WTC11 (cell line): ENCODE measurements around the gene MEX3C. TPM values are rescaled to one million over a fixed set of nuclear protein-coding genes. Genes with fewer than 3 reads are reported as not detected.

Experiments
- ERG ChIP-seq: fragments of 250-450 bp; sonication (Bioruptor Pico); IDR thresholded peaks from 2 replicates; pipeline ENCODE4 v1.8.0; 2021; ENCODE audit warnings: mild to moderate bottlenecking
- FOXP1 ChIP-seq: sonication (generic); formaldehyde crosslinking; IDR thresholded peaks from 2 replicates; pipeline ENCODE4 v1.8.0; 2022; ENCODE audit warnings: missing genetic modification reagents, mild to moderate bottlenecking, moderate library complexity, borderline replicate concordance
- GABPB1 ChIP-seq: sonication (generic); formaldehyde crosslinking; IDR thresholded peaks from 2 replicates; pipeline ENCODE4 v1.8.1; 2023; ENCODE audit warnings: mild to moderate bottlenecking, missing genetic modification reagents
- GTF2I ChIP-seq: fragments of 250-450 bp; sonication (Bioruptor Pico); conservative IDR thresholded peaks from 2 replicates; pipeline ENCODE4 v1.4.0; 2021; ENCODE audit warnings: mild to moderate bottlenecking
- NFYB ChIP-seq: sonication (generic); formaldehyde crosslinking; conservative IDR thresholded peaks from 2 replicates; pipeline ENCODE4 v1.8.0; 2022; ENCODE audit warnings: low read depth, missing genetic modification reagents
- RELA ChIP-seq: sonication (generic); formaldehyde crosslinking; IDR thresholded peaks from 2 replicates; pipeline ENCODE4 v1.8.1; 2022; ENCODE audit warnings: missing genetic modification reagents, mild to moderate bottlenecking, borderline replicate concordance
- TCF7 ChIP-seq: sonication (generic); formaldehyde crosslinking; IDR thresholded peaks from 2 replicates; pipeline ENCODE4 v1.8.0; 2022; ENCODE audit warnings: mild to moderate bottlenecking, low read depth, missing genetic modification reagents, moderate library complexity
- TEAD1 ChIP-seq: sonication (generic); formaldehyde crosslinking; IDR thresholded peaks from 2 replicates; pipeline ENCODE4 v1.8.0; 2022; ENCODE audit warnings: mild to moderate bottlenecking, missing genetic modification reagents
- USF2 ChIP-seq: sonication (generic); formaldehyde crosslinking; IDR thresholded peaks from 2 replicates; pipeline ENCODE4 v1.8.1; 2023; ENCODE audit warnings: mild to moderate bottlenecking, missing genetic modification reagents, moderate library complexity
- ZNF121 ChIP-seq: sonication (generic); formaldehyde crosslinking; IDR thresholded peaks from 2 replicates; pipeline ENCODE4 v1.8.0; 2023; ENCODE audit warnings: missing genetic modification reagents
- ZNF425 ChIP-seq: fragments of 250-450 bp; sonication (Bioruptor Pico); conservative IDR thresholded peaks from 2 replicates; pipeline ENCODE4 v1.9.0; 2021; ENCODE audit warnings: mild to moderate bottlenecking
- ZNF532 ChIP-seq: fragments of 250-450 bp; sonication (Bioruptor Pico); IDR thresholded peaks from 2 replicates; pipeline ENCODE4 v1.9.0; 2021; ENCODE audit warnings: mild to moderate bottlenecking, borderline replicate concordance
- total RNA-seq: library from RNA; stranded (reverse); gene quantifications from 3 replicates; pipeline ENCODE4 v1.2.3, GENCODE V29; 2021
- TF ChIP-seq, protein P1 (sequence below): sonication (generic); formaldehyde crosslinking; IDR thresholded peaks from 2 replicates; pipeline ENCODE4 v1.8.0; 2022; ENCODE audit warnings: mild to moderate bottlenecking, missing genetic modification reagents
- TF ChIP-seq, protein P2 (sequence below): sonication (generic); formaldehyde crosslinking; IDR thresholded peaks from 2 replicates; pipeline ENCODE4 v1.8.0; 2023; ENCODE audit warnings: mild to moderate bottlenecking, missing genetic modification reagents
- TF ChIP-seq, protein P3 (sequence below): fragments of 250-450 bp; sonication (Bioruptor Pico); IDR thresholded peaks from 2 replicates; pipeline ENCODE4 v1.9.0; 2021; ENCODE audit warnings: mild to moderate bottlenecking

Gene MEX3C
- total RNA-seq, 1 experiment from 2014 or later = 79.4 TPM

- TF ChIP-seq ERG (CRISPR knock-in tag) = no peak
- no peak for TF ChIP-seq ZNF532 (CRISPR knock-in tag)
- no peak; the same call in 1 of the 2 replicates for TF ChIP-seq USF2
- TF ChIP-seq ZNF121 = no peak
- TF ChIP-seq GABPB1 (CRISPR knock-in tag) = peak; percentile 94
- TF ChIP-seq, protein P1, sequence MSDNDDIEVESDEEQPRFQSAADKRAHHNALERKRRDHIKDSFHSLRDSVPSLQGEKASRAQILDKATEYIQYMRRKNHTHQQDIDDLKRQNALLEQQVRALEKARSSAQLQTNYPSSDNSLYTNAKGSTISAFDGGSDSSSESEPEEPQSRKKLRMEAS = peak; percentile 94
- no peak for TF ChIP-seq TCF7 (CRISPR knock-in tag)
- peak; percentile 81 for TF ChIP-seq NFYB
- TF ChIP-seq FOXP1 (CRISPR knock-in tag) = peak; percentile 41; the same call in 1 of the 2 replicates
- TF ChIP-seq GTF2I = no peak
- TF ChIP-seq TEAD1 (CRISPR knock-in tag) = no peak
- TF ChIP-seq RELA (CRISPR knock-in tag) = 0 out of 2 replicates have a peak, but pooled peaks have one; percentile 29
- TF ChIP-seq, protein P2, sequence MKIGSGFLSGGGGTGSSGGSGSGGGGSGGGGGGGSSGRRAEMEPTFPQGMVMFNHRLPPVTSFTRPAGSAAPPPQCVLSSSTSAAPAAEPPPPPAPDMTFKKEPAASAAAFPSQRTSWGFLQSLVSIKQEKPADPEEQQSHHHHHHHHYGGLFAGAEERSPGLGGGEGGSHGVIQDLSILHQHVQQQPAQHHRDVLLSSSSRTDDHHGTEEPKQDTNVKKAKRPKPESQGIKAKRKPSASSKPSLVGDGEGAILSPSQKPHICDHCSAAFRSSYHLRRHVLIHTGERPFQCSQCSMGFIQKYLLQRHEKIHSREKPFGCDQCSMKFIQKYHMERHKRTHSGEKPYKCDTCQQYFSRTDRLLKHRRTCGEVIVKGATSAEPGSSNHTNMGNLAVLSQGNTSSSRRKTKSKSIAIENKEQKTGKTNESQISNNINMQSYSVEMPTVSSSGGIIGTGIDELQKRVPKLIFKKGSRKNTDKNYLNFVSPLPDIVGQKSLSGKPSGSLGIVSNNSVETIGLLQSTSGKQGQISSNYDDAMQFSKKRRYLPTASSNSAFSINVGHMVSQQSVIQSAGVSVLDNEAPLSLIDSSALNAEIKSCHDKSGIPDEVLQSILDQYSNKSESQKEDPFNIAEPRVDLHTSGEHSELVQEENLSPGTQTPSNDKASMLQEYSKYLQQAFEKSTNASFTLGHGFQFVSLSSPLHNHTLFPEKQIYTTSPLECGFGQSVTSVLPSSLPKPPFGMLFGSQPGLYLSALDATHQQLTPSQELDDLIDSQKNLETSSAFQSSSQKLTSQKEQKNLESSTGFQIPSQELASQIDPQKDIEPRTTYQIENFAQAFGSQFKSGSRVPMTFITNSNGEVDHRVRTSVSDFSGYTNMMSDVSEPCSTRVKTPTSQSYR (CRISPR knock-in tag) = no peak
- TF ChIP-seq, protein P3, sequence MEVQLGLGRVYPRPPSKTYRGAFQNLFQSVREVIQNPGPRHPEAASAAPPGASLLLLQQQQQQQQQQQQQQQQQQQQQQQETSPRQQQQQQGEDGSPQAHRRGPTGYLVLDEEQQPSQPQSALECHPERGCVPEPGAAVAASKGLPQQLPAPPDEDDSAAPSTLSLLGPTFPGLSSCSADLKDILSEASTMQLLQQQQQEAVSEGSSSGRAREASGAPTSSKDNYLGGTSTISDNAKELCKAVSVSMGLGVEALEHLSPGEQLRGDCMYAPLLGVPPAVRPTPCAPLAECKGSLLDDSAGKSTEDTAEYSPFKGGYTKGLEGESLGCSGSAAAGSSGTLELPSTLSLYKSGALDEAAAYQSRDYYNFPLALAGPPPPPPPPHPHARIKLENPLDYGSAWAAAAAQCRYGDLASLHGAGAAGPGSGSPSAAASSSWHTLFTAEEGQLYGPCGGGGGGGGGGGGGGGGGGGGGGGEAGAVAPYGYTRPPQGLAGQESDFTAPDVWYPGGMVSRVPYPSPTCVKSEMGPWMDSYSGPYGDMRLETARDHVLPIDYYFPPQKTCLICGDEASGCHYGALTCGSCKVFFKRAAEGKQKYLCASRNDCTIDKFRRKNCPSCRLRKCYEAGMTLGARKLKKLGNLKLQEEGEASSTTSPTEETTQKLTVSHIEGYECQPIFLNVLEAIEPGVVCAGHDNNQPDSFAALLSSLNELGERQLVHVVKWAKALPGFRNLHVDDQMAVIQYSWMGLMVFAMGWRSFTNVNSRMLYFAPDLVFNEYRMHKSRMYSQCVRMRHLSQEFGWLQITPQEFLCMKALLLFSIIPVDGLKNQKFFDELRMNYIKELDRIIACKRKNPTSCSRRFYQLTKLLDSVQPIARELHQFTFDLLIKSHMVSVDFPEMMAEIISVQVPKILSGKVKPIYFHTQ (CRISPR knock-in tag) = no peak
- no peak for TF ChIP-seq ZNF425 (CRISPR knock-in tag)
Observed at GRCh38 chr18:51197661-51198424, at the start of gene MEX3C (continued).
